HepG2 (cell line): ENCODE measurements around the gene PLA2G4D. TPM values are rescaled to one million over a fixed set of nuclear protein-coding genes. Genes with fewer than 3 reads are reported as not detected.

Experiments used
- ATAC-seq: fragments of 200-7000 bp; cut with Tn5 transposase; 3 replicates; pipeline ENCODE4 v1.9.1; 2020; ENCODE audit warnings: mild to moderate bottlenecking, moderate library complexity
- BruUV-seq: library from RNA; stranded (reverse); fragments of 400-500 nt; replicated peaks from 2 replicates; lab custom pipeline; 2021; lab: Mats Ljungman, UMichigan
- CTCF ChIA-PET: fragments of 300-600 bp; formaldehyde crosslinking; extraction: SDS; loops from one replicate; lab custom pipeline; 2021; ENCODE audit warnings: low total read pairs, inconsistent platforms, low intra/inter-chr PET ratio; lab: Yijun Ruan, JAX
- POLR2A ChIA-PET: fragments of 350-600 bp; sonication (Branson Sonifier 250); formaldehyde crosslinking; loops from one replicate; lab custom pipeline; 2020; ENCODE audit warnings: antibody characterized with exemption, inconsistent platforms; lab: Yijun Ruan, JAX
- DNase-seq: peaks from one replicate; pipeline ENCODE4 v3.0.0-alpha.2; 2015; ENCODE audit warnings: low spot score
- FAIRE-seq: peaks from 3 replicates; lab custom pipeline; 2011; peaks lifted over from hg19 to GRCh38; lab: Jason Lieb, UNC
- H2AFZ ChIP-seq: one replicate; pipeline ENCODE4 v1.6.1; 2011; ENCODE audit warnings: low read length, inconsistent platforms
- H3K27ac ChIP-seq: fragments of 300-600 bp; 3 replicates; pipeline ENCODE4 v1.8.0; 2011; ENCODE audit warnings: mixed run types, mild to moderate bottlenecking, mixed read lengths, low read length, inconsistent platforms; ENCODE audit not compliant: insufficient read depth; ENCODE audit errors: extremely low read length
- H3K27me3 ChIP-seq, 2 experiments: fragments of 200-600 bp in 1 of 2; 2 replicates in 1 of 2; 3 replicates in 1 of 2; pipeline versions ENCODE4 v1.6.0 to v1.8.0; 2011; ENCODE audit warnings: low read length in 2 of 2, mild to moderate bottlenecking in 2 of 2, moderate library complexity in 2 of 2, inconsistent platforms in 1 of 2; ENCODE audit not compliant: insufficient read depth in 2 of 2, control insufficient read depth in 1 of 2
- H3K36me3 ChIP-seq, 2 experiments: fragments of 200-600 bp in 1 of 2; replicated peaks in 1 of 2; 2 replicates in 1 of 2; 3 replicates in 1 of 2; pipeline versions ENCODE4 v1.5.1 to v1.8.0; 2011; ENCODE audit warnings: low read length in 2 of 2, inconsistent platforms in 1 of 2; ENCODE audit not compliant: insufficient read depth in 2 of 2, control insufficient read depth in 1 of 2
- H3K4me1 ChIP-seq: 2 replicates; pipeline ENCODE4 v1.5.1; 2012; ENCODE audit warnings: low read length, inconsistent platforms; ENCODE audit not compliant: insufficient read depth
- H3K4me2 ChIP-seq: 2 replicates; pipeline ENCODE4 v1.6.0; 2011; ENCODE audit warnings: low read depth, low read length, inconsistent platforms
- H3K4me3 ChIP-seq, 3 experiments: fragments of 200-600 bp in 1 of 3; sonication (generic), shearing (Covaris generic) in 1 of 3; replicated peaks in 1 of 3; 2 replicates each; pipeline ENCODE4 v1.5.1; 2011 to 2016; ENCODE audit warnings: low read length in 3 of 3, inconsistent platforms in 2 of 3, low read depth in 2 of 3, mild to moderate bottlenecking in 2 of 3, control low read depth in 1 of 3, mixed read lengths in 1 of 3; ENCODE audit not compliant: insufficient read depth in 1 of 3
- H3K79me2 ChIP-seq: one replicate; pipeline ENCODE4 v1.6.1; 2011; ENCODE audit warnings: low read length, inconsistent platforms; ENCODE audit not compliant: insufficient read depth
- H3K9ac ChIP-seq: 2 replicates; pipeline ENCODE4 v1.6.0; 2011; ENCODE audit warnings: mild to moderate bottlenecking, low read depth, low read length, inconsistent platforms; ENCODE audit not compliant: insufficient read depth
- H3K9me3 ChIP-seq: 2 replicates; pipeline ENCODE4 v1.5.1; 2012; ENCODE audit warnings: mild to moderate bottlenecking, low read length
- H4K20me1 ChIP-seq: 2 replicates; pipeline ENCODE4 v1.6.0; 2011; ENCODE audit warnings: inconsistent platforms, mild to moderate bottlenecking, low read length, moderate library complexity; ENCODE audit not compliant: insufficient read depth
- AGO2 ChIP-seq: fragments of 200-400 bp; formaldehyde crosslinking; optimal IDR thresholded peaks from 2 replicates; pipeline ENCODE3; 2017; ENCODE audit warnings: mild to moderate bottlenecking, low read depth, low read length, moderate library complexity
- HNRNPUL1 ChIP-seq: fragments of 200-400 bp; formaldehyde crosslinking; IDR thresholded peaks from 2 replicates; pipeline ENCODE4 v1.6.1; 2017; ENCODE audit warnings: low read depth, mild to moderate bottlenecking, low read length, moderate library complexity
- MZF1 ChIP-seq: sonication (generic); formaldehyde crosslinking; IDR thresholded peaks from 2 replicates; pipeline ENCODE4 v1.8.1; 2023; ENCODE audit warnings: mild to moderate bottlenecking, missing genetic modification reagents, borderline replicate concordance
- RAD21 ChIP-seq: fragments of 450-650 bp; formaldehyde crosslinking; IDR thresholded peaks from 2 replicates; pipeline ENCODE4 v1.5.0; 2020; ENCODE audit warnings: mild to moderate bottlenecking
- SIX4 ChIP-seq: sonication (generic); formaldehyde crosslinking; IDR thresholded peaks from 2 replicates; pipeline ENCODE4 v1.4.0; 2020; ENCODE audit warnings: missing genetic modification reagents
- TAF1 ChIP-seq: sonication (generic); formaldehyde crosslinking; IDR thresholded peaks from 2 replicates; pipeline ENCODE4 v1.4.0; 2020; ENCODE audit warnings: missing genetic modification reagents
- TBX2 ChIP-seq: sonication (generic); formaldehyde crosslinking; IDR thresholded peaks from 2 replicates; pipeline ENCODE4 v1.5.0; 2020; ENCODE audit warnings: missing genetic modification reagents, mild to moderate bottlenecking, borderline replicate concordance
- ZNF180 ChIP-seq: sonication (generic); formaldehyde crosslinking; IDR thresholded peaks from 2 replicates; pipeline ENCODE4 v1.4.0; 2020; ENCODE audit warnings: low read depth, missing genetic modification reagents, borderline replicate concordance
- ZNF629 ChIP-seq: sonication (generic); formaldehyde crosslinking; conservative IDR thresholded peaks from 2 replicates; pipeline ENCODE4 v1.5.0; 2020; ENCODE audit warnings: missing genetic modification reagents
- ZNF660 ChIP-seq: sonication (generic); formaldehyde crosslinking; IDR thresholded peaks from 2 replicates; pipeline ENCODE4 v1.5.1; 2020; ENCODE audit warnings: mild to moderate bottlenecking, low read depth, missing genetic modification reagents, borderline replicate concordance
- ZSCAN9 ChIP-seq: IDR thresholded peaks from 2 replicates; pipeline ENCODE4 v1.6.1; 2016; ENCODE audit warnings: borderline replicate concordance
- WGBS: methylation state at CpG from one replicate; pipeline ENCODE4 v1.1.6; 2017; ENCODE audit warnings: low lambda C conversion rate; 5-methylcytosine and 5-hydroxymethylcytosine counted together
- in situ Hi-C: cut with HindIII; loops from 2 replicates; pipeline ENCODE4 v1.10.0; 2017; ENCODE audit warnings: low pct_unique_long_range_greater_than_20kb; ENCODE audit not compliant: extremely low pct_ligation_motif_present
- intact Hi-C: fragments of 100-400 bp; cut with micrococcal nuclease; formaldehyde crosslinking; loops from one replicate; pipeline ENCODE4 v1.10.0; 2022; ENCODE audit not compliant: unreplicated experiment
- polyA plus RNA-seq, 8 experiments: library from polyadenylated mRNA; depleted of rRNA in 3 of 8; stranded (reverse) in 7 of 8; unstranded in 1 of 8; fragments of >200 nt; fragmentation: Illumina TruSeq in 4 of 8; extraction: Trizol in 4 of 8; gene quantifications; 2 replicates each; pipeline versions ENCODE4 v1.2.1 to v1.2.3, GENCODE V29; 2011 to 2016; ENCODE audit warnings: low read depth in 4 of 8, missing spikeins in 1 of 8, mixed read lengths in 1 of 8; ENCODE audit not compliant: insufficient read depth in 1 of 8
- total RNA-seq, 5 experiments: library from RNA; depleted of rRNA; stranded (reverse); fragments of >200 nt; fragmentation: Illumina TruSeq; extraction: Trizol; gene quantifications; 2 replicates each; pipeline ENCODE4 v1.2.3, GENCODE V29; 2016; ENCODE audit warnings: low read depth in 1 of 5
- TF ChIP-seq, protein P1 (sequence below): sonication (generic); formaldehyde crosslinking; IDR thresholded peaks from 2 replicates; pipeline ENCODE4 v1.5.1; 2020; ENCODE audit warnings: mild to moderate bottlenecking, missing genetic modification reagents, borderline replicate concordance
- TF ChIP-seq, protein P2 (sequence below): sonication (generic); formaldehyde crosslinking; IDR thresholded peaks from 2 replicates; pipeline ENCODE4 v1.4.0; 2020; ENCODE audit warnings: mild to moderate bottlenecking, missing genetic modification reagents, borderline replicate concordance
- TF ChIP-seq, protein P3 (sequence below): sonication (generic); formaldehyde crosslinking; IDR thresholded peaks from 2 replicates; pipeline ENCODE4 v1.4.0; 2020; ENCODE audit warnings: missing genetic modification reagents, borderline replicate concordance

The PLA2G4D gene
- total and polyA plus RNA-seq, 2 of the 13 experiments (the other 11 are each of a cell fraction or from before 2014, with no cell fraction given), result 0.04 to 0.21 TPM

DNA sequence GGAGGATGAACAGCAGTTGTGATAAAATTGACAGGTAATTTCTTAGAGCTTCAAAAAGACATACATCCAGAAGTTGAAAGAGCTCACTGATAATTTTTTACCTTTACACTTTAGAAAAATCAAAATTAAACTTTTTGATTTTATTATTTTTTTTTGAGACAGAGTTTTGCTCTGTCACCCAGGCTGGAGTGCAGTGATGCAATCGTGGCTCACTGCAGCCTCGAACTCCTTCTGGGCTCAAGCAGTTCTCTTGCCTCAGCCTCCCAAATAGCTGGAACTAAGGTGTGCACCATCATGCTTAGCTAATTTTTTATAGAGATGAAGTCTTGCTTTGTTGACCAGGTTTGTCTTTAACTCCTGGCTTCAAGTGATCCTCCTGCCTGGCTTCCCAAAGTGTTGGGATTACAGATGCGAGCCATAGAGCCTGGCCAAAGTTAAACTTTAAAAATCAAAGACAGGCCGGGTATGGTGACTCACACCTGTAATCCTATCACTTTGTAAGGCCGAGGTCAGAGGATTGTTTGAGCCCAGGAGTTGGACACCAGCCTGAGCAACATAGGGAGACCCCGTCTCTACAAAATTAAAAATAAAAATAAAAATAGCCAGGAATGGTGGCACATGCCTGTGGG is 40.4 kb upstream of the PLA2G4D start:
- H3K4me2 ChIP-seq, result peak overlapping the region; percentile 32; the same call in 1 of the 2 replicates
- H3K4me1 ChIP-seq, result peaks cover 61% of the 10 kb centered on the region
- POLR2A ChIA-PET, result no interaction called here
- H3K27me3 ChIP-seq, result 0 out of 5 replicates have a peak, but pooled peaks cover 2 to 7% of the 10 kb centered on the region in 2 experiments
- H3K9ac ChIP-seq, result no peak overlapping the region
- no peaks in the 10 kb centered on the region for H4K20me1 ChIP-seq
- peak; percentile 58 for ATAC-seq
- 2% methylated on average over 6 of the region's 6 CpGs for WGBS
- intact Hi-C loops (loop anchor here (5.0 kb wide), 1 partner anchor 67 kb away; no protein-coding TSS in a partner anchor), in situ Hi-C loops (loop anchor here (5.0 kb wide), 3 partner anchors 42 to 147 kb away; partner anchors contain the start of gene PLA2G4D)
- no peaks in the 10 kb centered on the region for H3K79me2 ChIP-seq
- no peaks in the 10 kb centered on the region for H3K36me3 ChIP-seq
- peak; percentile 67 for FAIRE-seq
- DNase-seq, result peak; percentile 68
- no peak overlapping the region for H3K27ac ChIP-seq
- no TSS peak for BruUV-seq
- peaks cover 21% of the 10 kb centered on the region for H3K9me3 ChIP-seq
- H3K4me3 ChIP-seq, result no peak overlapping the region
- CTCF ChIA-PET, result interaction anchor here (1.2 kb wide), 1 partner anchor 145 kb away, joined by 5 read pairs; no protein-coding TSS in a partner anchor
- no peak overlapping the region for H2AFZ ChIP-seq
- TF ChIP-seq ZNF180 (no peak), AGO2 (no peak), ZNF629 (CRISPR knock-in tag) (no peak), TAF1 (CRISPR knock-in tag) (no peak), TBX2 (CRISPR knock-in tag) (peak; percentile 17; the same call in 1 of the 2 replicates), HNRNPUL1 (no peak), SIX4 (CRISPR knock-in tag) (no peak), ZSCAN9 (CRISPR knock-in tag) (no peak), ZNF660 (CRISPR knock-in tag) (no peak), MZF1 (CRISPR knock-in tag) (no peak), RAD21 (no peak)
- TF ChIP-seq, protein P1, sequence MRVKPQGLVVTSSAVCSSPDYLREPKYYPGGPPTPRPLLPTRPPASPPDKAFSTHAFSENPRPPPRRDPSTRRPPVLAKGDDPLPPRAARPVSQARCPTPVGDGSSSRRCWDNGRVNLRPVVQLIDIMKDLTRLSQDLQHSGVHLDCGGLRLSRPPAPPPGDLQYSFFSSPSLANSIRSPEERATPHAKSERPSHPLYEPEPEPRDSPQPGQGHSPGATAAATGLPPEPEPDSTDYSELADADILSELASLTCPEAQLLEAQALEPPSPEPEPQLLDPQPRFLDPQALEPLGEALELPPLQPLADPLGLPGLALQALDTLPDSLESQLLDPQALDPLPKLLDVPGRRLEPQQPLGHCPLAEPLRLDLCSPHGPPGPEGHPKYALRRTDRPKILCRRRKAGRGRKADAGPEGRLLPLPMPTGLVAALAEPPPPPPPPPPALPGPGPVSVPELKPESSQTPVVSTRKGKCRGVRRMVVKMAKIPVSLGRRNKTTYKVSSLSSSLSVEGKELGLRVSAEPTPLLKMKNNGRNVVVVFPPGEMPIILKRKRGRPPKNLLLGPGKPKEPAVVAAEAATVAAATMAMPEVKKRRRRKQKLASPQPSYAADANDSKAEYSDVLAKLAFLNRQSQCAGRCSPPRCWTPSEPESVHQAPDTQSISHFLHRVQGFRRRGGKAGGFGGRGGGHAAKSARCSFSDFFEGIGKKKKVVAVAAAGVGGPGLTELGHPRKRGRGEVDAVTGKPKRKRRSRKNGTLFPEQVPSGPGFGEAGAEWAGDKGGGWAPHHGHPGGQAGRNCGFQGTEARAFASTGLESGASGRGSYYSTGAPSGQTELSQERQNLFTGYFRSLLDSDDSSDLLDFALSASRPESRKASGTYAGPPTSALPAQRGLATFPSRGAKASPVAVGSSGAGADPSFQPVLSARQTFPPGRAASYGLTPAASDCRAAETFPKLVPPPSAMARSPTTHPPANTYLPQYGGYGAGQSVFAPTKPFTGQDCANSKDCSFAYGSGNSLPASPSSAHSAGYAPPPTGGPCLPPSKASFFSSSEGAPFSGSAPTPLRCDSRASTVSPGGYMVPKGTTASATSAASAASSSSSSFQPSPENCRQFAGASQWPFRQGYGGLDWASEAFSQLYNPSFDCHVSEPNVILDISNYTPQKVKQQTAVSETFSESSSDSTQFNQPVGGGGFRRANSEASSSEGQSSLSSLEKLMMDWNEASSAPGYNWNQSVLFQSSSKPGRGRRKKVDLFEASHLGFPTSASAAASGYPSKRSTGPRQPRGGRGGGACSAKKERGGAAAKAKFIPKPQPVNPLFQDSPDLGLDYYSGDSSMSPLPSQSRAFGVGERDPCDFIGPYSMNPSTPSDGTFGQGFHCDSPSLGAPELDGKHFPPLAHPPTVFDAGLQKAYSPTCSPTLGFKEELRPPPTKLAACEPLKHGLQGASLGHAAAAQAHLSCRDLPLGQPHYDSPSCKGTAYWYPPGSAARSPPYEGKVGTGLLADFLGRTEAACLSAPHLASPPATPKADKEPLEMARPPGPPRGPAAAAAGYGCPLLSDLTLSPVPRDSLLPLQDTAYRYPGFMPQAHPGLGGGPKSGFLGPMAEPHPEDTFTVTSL, result peak; percentile 60; the same call in 1 of the 2 replicates
- TF ChIP-seq, protein P2, sequence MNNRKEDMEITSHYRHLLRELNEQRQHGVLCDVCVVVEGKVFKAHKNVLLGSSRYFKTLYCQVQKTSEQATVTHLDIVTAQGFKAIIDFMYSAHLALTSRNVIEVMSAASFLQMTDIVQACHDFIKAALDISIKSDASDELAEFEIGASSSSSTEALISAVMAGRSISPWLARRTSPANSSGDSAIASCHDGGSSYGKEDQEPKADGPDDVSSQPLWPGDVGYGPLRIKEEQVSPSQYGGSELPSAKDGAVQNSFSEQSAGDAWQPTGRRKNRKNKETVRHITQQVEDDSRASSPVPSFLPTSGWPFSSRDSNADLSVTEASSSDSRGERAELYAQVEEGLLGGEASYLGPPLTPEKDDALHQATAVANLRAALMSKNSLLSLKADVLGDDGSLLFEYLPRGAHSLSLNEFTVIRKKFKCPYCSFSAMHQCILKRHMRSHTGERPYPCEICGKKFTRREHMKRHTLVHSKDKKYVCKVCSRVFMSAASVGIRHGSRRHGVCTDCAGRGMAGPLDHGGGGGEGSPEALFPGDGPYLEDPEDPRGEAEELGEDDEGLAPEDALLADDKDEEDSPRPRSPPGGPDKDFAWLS, result no peak
- TF ChIP-seq, protein P3, sequence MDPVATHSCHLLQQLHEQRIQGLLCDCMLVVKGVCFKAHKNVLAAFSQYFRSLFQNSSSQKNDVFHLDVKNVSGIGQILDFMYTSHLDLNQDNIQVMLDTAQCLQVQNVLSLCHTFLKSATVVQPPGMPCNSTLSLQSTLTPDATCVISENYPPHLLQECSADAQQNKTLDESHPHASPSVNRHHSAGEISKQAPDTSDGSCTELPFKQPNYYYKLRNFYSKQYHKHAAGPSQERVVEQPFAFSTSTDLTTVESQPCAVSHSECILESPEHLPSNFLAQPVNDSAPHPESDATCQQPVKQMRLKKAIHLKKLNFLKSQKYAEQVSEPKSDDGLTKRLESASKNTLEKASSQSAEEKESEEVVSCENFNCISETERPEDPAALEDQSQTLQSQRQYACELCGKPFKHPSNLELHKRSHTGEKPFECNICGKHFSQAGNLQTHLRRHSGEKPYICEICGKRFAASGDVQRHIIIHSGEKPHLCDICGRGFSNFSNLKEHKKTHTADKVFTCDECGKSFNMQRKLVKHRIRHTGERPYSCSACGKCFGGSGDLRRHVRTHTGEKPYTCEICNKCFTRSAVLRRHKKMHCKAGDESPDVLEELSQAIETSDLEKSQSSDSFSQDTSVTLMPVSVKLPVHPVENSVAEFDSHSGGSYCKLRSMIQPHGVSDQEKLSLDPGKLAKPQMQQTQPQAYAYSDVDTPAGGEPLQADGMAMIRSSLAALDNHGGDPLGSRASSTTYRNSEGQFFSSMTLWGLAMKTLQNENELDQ (CRISPR knock-in tag), result no peak
